SK-N-SH (cell line): Measurements from ENCODE around the gene SVOP. TPM values are rescaled to one million over a fixed set of nuclear protein-coding genes. Genes with fewer than 3 reads are reported as not detected.

Source experiments
- CTCF ChIA-PET: fragments of 300-600, 350-600 bp; formaldehyde crosslinking; extraction: SDS; loops from one replicate; lab custom pipeline; 2021; lab: Yijun Ruan, JAX
- POLR2A ChIA-PET: fragments of 350-600 bp; sonication (Branson Sonifier 250); formaldehyde crosslinking; extraction: SDS; loops from one replicate; lab custom pipeline; 2020; ENCODE audit warnings: antibody characterized with exemption, inconsistent platforms; lab: Yijun Ruan, JAX
- DNase-seq: peaks from one replicate; pipeline ENCODE4 v3.0.0; 2012
- H2AFZ ChIP-seq: fragments of 200-600 bp; sonication (generic); 2 replicates; pipeline ENCODE4 v1.8.1; 2016; ENCODE audit warnings: antibody characterized with exemption, mild to moderate bottlenecking, low read depth
- H3F3A ChIP-seq: fragments of 200-600 bp; sonication (generic); replicated peaks from 2 replicates; pipeline ENCODE3; 2016; ENCODE audit warnings: antibody characterized with exemption, mild to moderate bottlenecking; ENCODE audit not compliant: insufficient read depth
- H3K27ac ChIP-seq, 2 experiments: fragments of 200-500 bp in 1 of 2; fragments of 200-600 bp in 1 of 2; sonication (Bioruptor generic) in 1 of 2; sonication (generic), shearing (Covaris generic) in 1 of 2; 2 replicates each; pipeline versions ENCODE4 v1.5.1 to v1.6.1; 2014 to 2016; ENCODE audit warnings: low read depth in 2 of 2, inconsistent platforms in 1 of 2, low read length in 1 of 2, mild to moderate bottlenecking in 1 of 2, mixed read lengths in 1 of 2
- H3K27me3 ChIP-seq: fragments of 200-600 bp; sonication (generic), shearing (Covaris generic); 2 replicates; pipeline ENCODE4 v1.6.1; 2016; ENCODE audit warnings: mixed run types; ENCODE audit not compliant: insufficient read depth
- H3K36me3 ChIP-seq, 2 experiments: fragments of 200-500 bp in 1 of 2; fragments of 200-600 bp in 1 of 2; sonication (Bioruptor generic) in 1 of 2; sonication (generic) in 1 of 2; replicated peaks in 1 of 2; 2 replicates each; pipeline versions ENCODE3 to v1.5.1; 2014 to 2016; ENCODE audit warnings: low read length in 1 of 2, mild to moderate bottlenecking in 1 of 2; ENCODE audit not compliant: insufficient read depth in 2 of 2, control insufficient read depth in 1 of 2
- H3K4me1 ChIP-seq, 2 experiments: fragments of 200-500 bp in 1 of 2; fragments of 200-600 bp in 1 of 2; sonication (Bioruptor generic) in 1 of 2; sonication (generic), shearing (Covaris generic) in 1 of 2; 2 replicates each; pipeline versions ENCODE4 v1.5.1 to v1.6.1; 2014 to 2016; ENCODE audit warnings: low read depth in 1 of 2, low read length in 1 of 2, mixed run types in 1 of 2; ENCODE audit not compliant: insufficient read depth in 2 of 2, control insufficient read depth in 1 of 2
- H3K4me2 ChIP-seq: fragments of 200-600 bp; sonication (generic), shearing (Covaris generic); 2 replicates; pipeline ENCODE4 v1.6.1; 2017; ENCODE audit warnings: mixed run types
- H3K4me3 ChIP-seq, 2 experiments: fragments of 200-500 bp in 1 of 2; fragments of 200-600 bp in 1 of 2; sonication (Bioruptor generic) in 1 of 2; sonication (generic), shearing (Covaris generic) in 1 of 2; 2 replicates each; pipeline versions ENCODE4 v1.5.1 to v1.8.1; 2014 to 2016; ENCODE audit warnings: low read depth in 2 of 2, inconsistent platforms in 1 of 2, low read length in 1 of 2, mild to moderate bottlenecking in 1 of 2, mixed read lengths in 1 of 2, moderate library complexity in 1 of 2
- H3K79me2 ChIP-seq: fragments of 200-600 bp; sonication (generic); 2 replicates; pipeline ENCODE4 v1.8.1; 2017; ENCODE audit warnings: mild to moderate bottlenecking; ENCODE audit not compliant: insufficient read depth
- H3K9ac ChIP-seq: fragments of 200-600 bp; sonication (generic); 2 replicates; pipeline ENCODE4 v1.6.1; 2017; ENCODE audit warnings: mixed run types
- H3K9me2 ChIP-seq: fragments of 200-600 bp; sonication (generic); 2 replicates; pipeline ENCODE4 v1.6.1; 2017; ENCODE audit warnings: mixed run types
- H3K9me3 ChIP-seq: fragments of 200-600 bp; sonication (generic); 2 replicates; pipeline ENCODE4 v1.6.1; 2017; ENCODE audit warnings: mixed run types, mild to moderate bottlenecking, moderate library complexity
- H4K20me1 ChIP-seq: fragments of 200-600 bp; sonication (generic); 2 replicates; pipeline ENCODE4 v1.6.1; 2017; ENCODE audit warnings: mild to moderate bottlenecking, mixed run types; ENCODE audit not compliant: insufficient read depth
- ELF1 ChIP-seq: IDR thresholded peaks from 2 replicates; pipeline ENCODE4 v1.4.0; 2012
- FOSL2 ChIP-seq: IDR thresholded peaks from 2 replicates; pipeline ENCODE4 v1.4.0; 2012; ENCODE audit warnings: low read depth, mild to moderate bottlenecking, moderate library complexity, borderline replicate concordance
- FOXJ3 ChIP-seq: sonication (generic); formaldehyde crosslinking; IDR thresholded peaks from 2 replicates; pipeline ENCODE4 v1.5.1; 2020; ENCODE audit warnings: mild to moderate bottlenecking, missing genetic modification reagents
- FOXM1 ChIP-seq: IDR thresholded peaks from 2 replicates; pipeline ENCODE4 v1.4.0; 2012; ENCODE audit warnings: low read depth, mild to moderate bottlenecking
- GABPA ChIP-seq: IDR thresholded peaks from 2 replicates; pipeline ENCODE4 v1.4.0; 2012; ENCODE audit warnings: low read depth, mild to moderate bottlenecking
- JUND ChIP-seq: IDR thresholded peaks from 2 replicates; pipeline ENCODE4 v1.4.0; 2012
- NRF1 ChIP-seq: IDR thresholded peaks from 2 replicates; pipeline ENCODE4 v1.6.1; 2012; ENCODE audit warnings: low read depth, mild to moderate bottlenecking, low read length
- RCOR1 ChIP-seq: fragments of 150-350 bp; IDR thresholded peaks from 2 replicates; pipeline ENCODE4 v1.6.1; 2017; ENCODE audit warnings: antibody characterized with exemption, low read length
- RFX5 ChIP-seq: IDR thresholded peaks from 2 replicates; pipeline ENCODE4 v1.6.1; 2012; ENCODE audit warnings: mild to moderate bottlenecking, improper control_type of control experiment, low read length
- SIN3A ChIP-seq: IDR thresholded peaks from 2 replicates; pipeline ENCODE4 v1.6.1; 2012; ENCODE audit warnings: low read depth, mild to moderate bottlenecking, low read length, moderate library complexity, borderline replicate concordance
- SMC3 ChIP-seq: IDR thresholded peaks from 2 replicates; pipeline ENCODE4 v1.6.1; 2012; ENCODE audit warnings: low read depth, low read length, improper control_type of control experiment
- TAF1 ChIP-seq: IDR thresholded peaks from 2 replicates; pipeline ENCODE4 v1.6.1; 2012; ENCODE audit warnings: low read depth, mild to moderate bottlenecking, low read length, moderate library complexity, borderline replicate concordance
- TCF12 ChIP-seq: IDR thresholded peaks from 2 replicates; pipeline ENCODE4 v1.4.0; 2012
- WGBS: methylation state at CpG from one replicate; pipeline ENCODE4 v1.1.6; 2017; ENCODE audit warnings: low lambda C conversion rate; 5-methylcytosine and 5-hydroxymethylcytosine counted together
- polyA plus RNA-seq, 3 experiments: library from polyadenylated mRNA; depleted of rRNA; stranded (reverse); fragments of >200 nt; gene quantifications; 2 replicates each; pipeline ENCODE4 v1.2.3, GENCODE V29; 2012
- TF ChIP-seq, protein P1 (sequence below): IDR thresholded peaks from 2 replicates; pipeline ENCODE4 v1.4.0; 2012; ENCODE audit warnings: low read depth, borderline replicate concordance
- TF ChIP-seq, protein P2 (sequence below): IDR thresholded peaks from 2 replicates; pipeline ENCODE4 v1.6.1; 2012; ENCODE audit warnings: mild to moderate bottlenecking, low read depth, low read length, moderate library complexity
- TF ChIP-seq, protein P3 (sequence below): fragments of 150-350 bp; IDR thresholded peaks from 2 replicates; pipeline ENCODE4 v1.6.1; 2017; ENCODE audit warnings: antibody characterized with exemption, low read length, low read depth, borderline replicate concordance
- TF ChIP-seq, protein P4 (sequence below): IDR thresholded peaks from 2 replicates; pipeline ENCODE4 v1.4.0; 2012; ENCODE audit warnings: low read depth

The SVOP gene
- polyA plus RNA-seq, 1 of the 3 experiments (the other 2 are of a cell fraction) = 0.07 TPM

DNA sequence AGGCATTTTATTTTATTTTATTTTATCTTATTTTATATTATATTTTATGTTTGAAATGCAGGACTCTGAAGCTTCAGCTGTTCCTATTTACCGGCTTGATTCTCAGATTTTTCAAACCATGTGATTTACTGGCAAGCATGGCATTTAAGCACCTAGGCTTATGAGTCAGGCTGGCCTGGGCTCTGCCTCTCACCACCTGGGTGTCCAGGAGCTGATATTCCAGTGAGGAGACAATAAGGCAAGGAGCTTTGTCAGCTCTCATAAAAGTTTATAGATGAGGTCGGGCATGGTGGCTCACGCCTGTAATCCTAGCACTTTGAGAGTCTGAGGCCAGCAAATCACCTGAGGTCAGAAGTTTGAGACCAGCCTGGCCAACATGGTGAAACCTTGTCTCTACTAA is 138.9 kb downstream of the SVOP start:
- no peak for DNase-seq
- Histone ChIP-seq H3K4me2 (no peak overlapping the region), H3K4me3 (no peak overlapping the region), H2AFZ (no peak overlapping the region), H3K27me3 (no peaks in the 10 kb centered on the region), H4K20me1 (no peaks in the 10 kb centered on the region), H3F3A (no peaks in the 10 kb centered on the region), H3K9me3 (no peaks in the 10 kb centered on the region), H3K27ac (no peak overlapping the region), H3K36me3 (no peaks in the 10 kb centered on the region), H3K79me2 (no peaks in the 10 kb centered on the region), H3K4me1 (no peaks in the 10 kb centered on the region; a peak in 1 of 4 replicates), H3K9ac (no peak overlapping the region), H3K9me2 (no peaks in the 10 kb centered on the region)
- CTCF ChIA-PET = interaction anchor here (0.9 to 1.4 kb wide), 2 partner anchors 18 to 79 kb away, joined by 3 read pairs; no protein-coding TSS in a partner anchor
- no peak for TF ChIP-seq RFX5
- TF ChIP-seq ELF1 = no peak
- POLR2A ChIA-PET = no interaction called here
- 66% methylated on average over 2 of the region's 3 CpGs for WGBS

DNA sequence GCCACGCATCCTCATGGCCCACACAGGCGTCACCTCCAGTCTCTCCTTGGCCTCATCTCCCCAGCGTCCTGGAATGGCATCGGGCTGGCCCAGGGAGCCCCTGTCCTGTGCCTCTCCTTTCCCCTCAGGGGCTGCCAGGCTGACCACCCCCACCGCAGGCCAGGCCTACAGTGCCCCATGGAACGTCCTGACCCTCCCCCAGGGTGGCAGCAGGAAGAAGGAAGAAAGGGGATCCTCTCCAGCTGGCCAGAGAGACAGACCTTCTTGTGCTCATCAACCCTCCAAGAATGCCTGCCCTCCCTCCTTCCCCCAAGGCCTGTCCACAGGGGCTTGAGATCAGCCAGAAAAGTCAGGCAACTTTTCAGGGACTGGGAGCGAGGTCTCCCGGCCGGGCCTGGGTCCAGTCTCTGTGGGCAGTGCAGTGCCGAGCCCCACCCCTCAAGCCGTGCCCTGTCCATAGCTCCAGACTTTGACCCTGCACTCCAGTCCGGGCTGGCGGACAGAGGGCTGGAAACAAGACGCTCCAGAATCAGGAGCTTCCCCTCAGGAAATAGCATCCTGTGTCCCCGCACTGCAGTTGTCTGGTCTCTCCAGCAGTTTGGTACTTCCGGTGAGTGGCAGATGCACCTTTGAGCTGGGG is 141.1 kb downstream of the SVOP start, which contains the start of gene DAO:
DAO (plus strand) TSS at position 478 of the 640 bp plus-strand sequence. CDS start 4,915 bp downstream, outside the sequence.
- Histone ChIP-seq H3K79me2 (no peaks in the 10 kb centered on the region), H3K9me2 (no peaks in the 10 kb centered on the region), H3K4me1 (no peaks in the 10 kb centered on the region; a peak in 1 of 4 replicates), H3K36me3 (no peaks in the 10 kb centered on the region), H3F3A (no peaks in the 10 kb centered on the region), H3K4me3 (no peak within 1 kb of the TSS), H3K27ac (no peak within 1 kb of the TSS), H3K27me3 (no peaks in the 10 kb centered on the region), H3K4me2 (no peak within 1 kb of the TSS), H3K9ac (no peak within 1 kb of the TSS), H3K9me3 (no peaks in the 10 kb centered on the region), H2AFZ (no peak within 1 kb of the TSS), H4K20me1 (no peaks in the 10 kb centered on the region)
- ChIA-PET POLR2A (no interaction called here), CTCF (interaction anchor here (1.0 to 1.3 kb wide), 2 partner anchors 10 to 515 kb away, joined by 3 to 5 read pairs; no protein-coding TSS in a partner anchor)
- TF ChIP-seq, protein P1, sequence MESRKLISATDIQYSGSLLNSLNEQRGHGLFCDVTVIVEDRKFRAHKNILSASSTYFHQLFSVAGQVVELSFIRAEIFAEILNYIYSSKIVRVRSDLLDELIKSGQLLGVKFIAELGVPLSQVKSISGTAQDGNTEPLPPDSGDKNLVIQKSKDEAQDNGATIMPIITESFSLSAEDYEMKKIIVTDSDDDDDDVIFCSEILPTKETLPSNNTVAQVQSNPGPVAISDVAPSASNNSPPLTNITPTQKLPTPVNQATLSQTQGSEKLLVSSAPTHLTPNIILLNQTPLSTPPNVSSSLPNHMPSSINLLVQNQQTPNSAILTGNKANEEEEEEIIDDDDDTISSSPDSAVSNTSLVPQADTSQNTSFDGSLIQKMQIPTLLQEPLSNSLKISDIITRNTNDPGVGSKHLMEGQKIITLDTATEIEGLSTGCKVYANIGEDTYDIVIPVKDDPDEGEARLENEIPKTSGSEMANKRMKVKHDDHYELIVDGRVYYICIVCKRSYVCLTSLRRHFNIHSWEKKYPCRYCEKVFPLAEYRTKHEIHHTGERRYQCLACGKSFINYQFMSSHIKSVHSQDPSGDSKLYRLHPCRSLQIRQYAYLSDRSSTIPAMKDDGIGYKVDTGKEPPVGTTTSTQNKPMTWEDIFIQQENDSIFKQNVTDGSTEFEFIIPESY = no peak
- TF ChIP-seq RCOR1 (no peak), TAF1 (no peak), SMC3 (no peak), JUND (no peak), ELF1 (no peak), FOSL2 (no peak), RFX5 (no peak), TCF12 (no peak), GABPA (no peak), NRF1 (no peak), SIN3A (no peak), FOXJ3 (no peak), FOXM1 (no peak)
- TF ChIP-seq, protein P2, sequence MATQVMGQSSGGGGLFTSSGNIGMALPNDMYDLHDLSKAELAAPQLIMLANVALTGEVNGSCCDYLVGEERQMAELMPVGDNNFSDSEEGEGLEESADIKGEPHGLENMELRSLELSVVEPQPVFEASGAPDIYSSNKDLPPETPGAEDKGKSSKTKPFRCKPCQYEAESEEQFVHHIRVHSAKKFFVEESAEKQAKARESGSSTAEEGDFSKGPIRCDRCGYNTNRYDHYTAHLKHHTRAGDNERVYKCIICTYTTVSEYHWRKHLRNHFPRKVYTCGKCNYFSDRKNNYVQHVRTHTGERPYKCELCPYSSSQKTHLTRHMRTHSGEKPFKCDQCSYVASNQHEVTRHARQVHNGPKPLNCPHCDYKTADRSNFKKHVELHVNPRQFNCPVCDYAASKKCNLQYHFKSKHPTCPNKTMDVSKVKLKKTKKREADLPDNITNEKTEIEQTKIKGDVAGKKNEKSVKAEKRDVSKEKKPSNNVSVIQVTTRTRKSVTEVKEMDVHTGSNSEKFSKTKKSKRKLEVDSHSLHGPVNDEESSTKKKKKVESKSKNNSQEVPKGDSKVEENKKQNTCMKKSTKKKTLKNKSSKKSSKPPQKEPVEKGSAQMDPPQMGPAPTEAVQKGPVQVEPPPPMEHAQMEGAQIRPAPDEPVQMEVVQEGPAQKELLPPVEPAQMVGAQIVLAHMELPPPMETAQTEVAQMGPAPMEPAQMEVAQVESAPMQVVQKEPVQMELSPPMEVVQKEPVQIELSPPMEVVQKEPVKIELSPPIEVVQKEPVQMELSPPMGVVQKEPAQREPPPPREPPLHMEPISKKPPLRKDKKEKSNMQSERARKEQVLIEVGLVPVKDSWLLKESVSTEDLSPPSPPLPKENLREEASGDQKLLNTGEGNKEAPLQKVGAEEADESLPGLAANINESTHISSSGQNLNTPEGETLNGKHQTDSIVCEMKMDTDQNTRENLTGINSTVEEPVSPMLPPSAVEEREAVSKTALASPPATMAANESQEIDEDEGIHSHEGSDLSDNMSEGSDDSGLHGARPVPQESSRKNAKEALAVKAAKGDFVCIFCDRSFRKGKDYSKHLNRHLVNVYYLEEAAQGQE = no peak
- TF ChIP-seq, protein P3, sequence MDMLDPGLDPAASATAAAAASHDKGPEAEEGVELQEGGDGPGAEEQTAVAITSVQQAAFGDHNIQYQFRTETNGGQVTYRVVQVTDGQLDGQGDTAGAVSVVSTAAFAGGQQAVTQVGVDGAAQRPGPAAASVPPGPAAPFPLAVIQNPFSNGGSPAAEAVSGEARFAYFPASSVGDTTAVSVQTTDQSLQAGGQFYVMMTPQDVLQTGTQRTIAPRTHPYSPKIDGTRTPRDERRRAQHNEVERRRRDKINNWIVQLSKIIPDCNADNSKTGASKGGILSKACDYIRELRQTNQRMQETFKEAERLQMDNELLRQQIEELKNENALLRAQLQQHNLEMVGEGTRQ = no peak
- TF ChIP-seq, protein P4, sequence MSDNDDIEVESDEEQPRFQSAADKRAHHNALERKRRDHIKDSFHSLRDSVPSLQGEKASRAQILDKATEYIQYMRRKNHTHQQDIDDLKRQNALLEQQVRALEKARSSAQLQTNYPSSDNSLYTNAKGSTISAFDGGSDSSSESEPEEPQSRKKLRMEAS = no peak
- no peak for DNase-seq
- 72% methylated on average over 7 of the region's 16 CpGs for WGBS
